HT-29 (cell line): ENCODE results near the gene LTK. TPM values are rescaled to one million over a fixed set of nuclear protein-coding genes. Genes with fewer than 3 reads are reported as not detected.

Source experiments
- DNase-seq: peaks from one replicate; pipeline ENCODE4 v3.0.0-alpha.2; 2015; ENCODE audit warnings: low spot score
- total RNA-seq: library from RNA; depleted of rRNA; stranded (reverse); fragments of >200 nt; shearing (Covaris generic); gene quantifications from 2 replicates; pipeline ENCODE4 v1.2.3, GENCODE V29; 2014

Gene LTK
- total RNA-seq, 1 experiment from 2014 or later, result 0.05 TPM

DNA sequence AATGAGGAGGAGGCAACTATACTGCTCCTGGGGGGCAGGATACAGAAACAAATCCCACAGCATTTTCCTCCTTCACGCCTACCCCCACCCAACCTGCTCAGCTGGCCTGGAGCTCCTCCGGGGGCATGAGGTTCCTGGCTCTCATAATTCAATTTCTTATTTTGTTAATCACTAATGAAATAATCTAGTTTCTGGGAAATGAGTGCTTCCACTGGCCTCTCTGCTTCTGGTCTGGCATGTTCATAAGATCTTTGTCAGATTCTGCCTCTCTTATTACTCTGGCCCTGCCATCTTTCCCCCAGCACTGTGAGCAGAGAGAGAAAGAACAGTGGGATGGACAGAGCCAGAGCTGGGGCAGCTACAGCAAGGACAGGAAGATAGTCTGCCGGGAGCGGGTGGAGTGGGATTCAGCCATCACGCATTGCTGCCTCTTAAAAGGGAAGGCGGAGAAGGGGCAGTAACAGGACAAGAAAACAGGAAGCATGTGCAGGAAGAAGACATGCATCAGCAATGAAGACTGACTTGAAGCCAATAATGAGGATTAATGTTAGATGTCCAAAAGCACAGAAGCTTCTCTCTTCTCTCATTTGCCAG, 16.8 kb upstream of the LTK start:
- no peak for DNase-seq

DNA sequence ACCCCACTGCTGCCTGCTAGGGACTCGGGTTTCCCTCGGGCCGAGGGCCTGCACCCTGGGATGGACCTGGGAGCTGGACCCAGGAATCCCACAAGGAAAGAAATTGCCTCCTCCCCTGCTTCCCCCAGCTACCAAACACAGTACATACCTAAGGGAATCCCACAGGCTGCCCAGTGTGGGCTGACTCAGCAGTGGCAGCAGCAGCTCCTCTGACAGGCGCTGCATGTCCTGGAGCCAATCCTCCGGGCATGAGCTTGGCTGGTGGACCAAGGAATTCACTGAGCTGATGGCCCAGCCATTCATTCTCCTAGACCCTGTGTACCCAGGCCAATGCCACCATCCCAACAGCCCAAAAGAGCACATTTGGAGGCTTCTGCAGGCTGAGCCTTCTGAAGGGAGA, 9.5 kb upstream of the LTK start:
- no peak for DNase-seq

DNA sequence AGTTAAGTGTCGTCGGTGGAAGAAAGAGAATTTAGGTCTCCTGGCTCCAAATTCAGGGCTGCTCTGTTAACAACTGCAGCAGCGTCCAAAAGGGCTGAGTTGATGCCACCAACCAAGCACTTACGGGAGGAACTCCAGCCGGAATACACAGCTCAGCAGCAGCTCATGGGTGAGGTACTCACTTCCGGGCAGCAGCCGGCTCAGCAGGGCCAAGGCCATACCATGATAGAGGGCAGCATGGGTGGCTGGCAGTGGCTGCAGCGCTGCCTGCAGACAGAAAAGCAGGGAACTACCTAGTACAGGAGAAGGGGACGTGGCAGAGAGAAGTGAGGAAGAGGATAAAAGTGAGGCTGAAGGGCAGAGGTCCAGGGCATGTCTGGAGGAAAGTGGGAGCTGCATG, 8.0 kb upstream of the LTK start:
- no peak for DNase-seq

DNA sequence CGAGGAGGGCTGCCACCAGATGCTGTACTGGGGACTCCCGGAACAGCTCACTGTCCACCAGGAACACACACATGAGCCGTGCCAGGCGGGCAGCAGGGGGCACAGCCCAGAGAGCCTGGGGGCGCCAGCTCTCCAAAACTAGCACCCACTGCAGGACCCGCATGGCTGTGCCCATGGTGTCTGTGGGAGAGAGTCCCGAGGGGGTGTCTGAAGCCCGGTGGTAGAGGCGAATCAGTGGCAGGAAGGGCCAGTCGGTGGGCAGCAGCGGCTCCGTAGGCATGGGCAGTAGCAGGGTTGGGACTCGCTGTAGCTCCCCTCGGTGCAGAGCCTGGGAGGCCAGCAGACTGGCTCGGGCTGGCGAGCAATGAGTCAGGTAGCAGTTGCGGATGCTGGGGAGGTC, 7.0 kb upstream of the LTK start:
- DNase-seq, result no peak

DNA sequence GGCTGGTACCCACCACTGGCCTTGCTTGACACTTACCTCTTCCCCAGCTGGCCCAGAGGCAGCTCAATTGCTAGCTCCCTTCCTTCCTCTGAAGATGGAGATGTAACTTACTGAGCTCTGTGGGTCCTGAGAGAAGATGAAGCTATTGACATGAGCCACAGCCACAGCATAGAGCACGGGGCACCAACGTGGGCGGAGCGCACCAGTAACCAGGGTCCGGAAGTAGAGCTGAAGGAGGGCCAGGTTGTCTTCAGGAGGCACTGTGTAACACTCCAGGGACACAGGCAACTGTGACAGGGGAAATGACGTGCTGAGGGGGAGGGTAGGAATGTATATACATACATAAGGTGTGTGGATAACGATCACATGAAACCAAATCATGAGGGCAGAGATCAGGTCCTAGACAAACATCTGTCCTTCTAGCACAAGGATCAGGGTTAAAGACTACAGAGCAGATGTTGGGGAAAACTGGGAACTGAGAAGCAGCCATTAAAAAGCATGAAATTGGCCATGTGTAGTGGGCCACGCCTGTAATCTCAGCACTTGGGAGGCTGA, 4.3 kb upstream of the LTK start:
- no peak for DNase-seq

DNA sequence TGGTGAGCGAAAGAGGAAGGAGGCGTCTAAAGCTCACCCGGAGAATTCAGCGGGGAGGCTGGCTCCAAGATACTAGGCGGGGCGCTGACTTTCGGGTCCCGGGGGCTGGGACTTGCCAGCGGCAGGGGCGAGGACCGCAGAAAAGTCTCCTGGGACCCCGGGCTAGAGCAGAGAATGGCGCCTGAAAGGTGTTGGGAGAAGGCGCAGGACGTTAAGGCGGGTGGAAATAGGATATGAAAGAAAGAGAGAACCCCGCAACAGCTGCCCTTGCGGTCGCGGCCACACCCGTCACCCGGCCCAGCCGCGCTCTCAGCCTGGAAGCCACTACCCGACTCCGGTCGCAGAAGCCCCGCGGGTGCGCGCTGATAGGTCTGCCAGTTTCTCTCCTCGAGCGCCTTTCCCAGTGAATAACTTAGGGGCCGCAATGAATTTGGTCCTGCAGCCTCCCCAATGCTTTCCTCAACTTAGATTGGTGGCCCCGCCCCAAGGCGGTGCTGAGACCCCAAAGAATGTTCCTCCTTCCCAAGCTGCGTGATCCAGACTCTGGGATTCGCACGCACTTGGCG, 604 bp downstream of the LTK start:
- no peak for DNase-seq

DNA sequence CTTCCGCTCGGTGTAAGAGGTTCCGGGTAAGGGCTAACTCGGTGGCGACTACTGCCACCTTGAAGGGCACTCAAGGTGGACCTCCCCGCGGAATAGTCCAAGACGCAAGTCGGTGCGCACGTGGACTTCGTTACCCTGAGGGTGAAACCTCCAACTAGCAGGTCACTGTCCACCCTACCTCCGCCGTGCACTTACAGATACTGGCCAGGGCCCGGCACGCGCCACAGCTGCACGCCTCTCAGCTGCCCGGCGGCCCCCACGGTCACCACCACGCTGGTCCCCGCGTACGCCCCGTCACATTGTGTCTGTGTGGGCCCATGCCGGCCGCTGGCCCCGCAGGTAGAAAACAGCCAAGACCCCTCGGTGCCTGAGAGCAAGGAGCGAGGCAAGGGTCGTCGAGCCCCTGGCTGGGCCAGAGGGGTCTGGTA, 1.1 kb downstream of the LTK start:
- no peak for DNase-seq

DNA sequence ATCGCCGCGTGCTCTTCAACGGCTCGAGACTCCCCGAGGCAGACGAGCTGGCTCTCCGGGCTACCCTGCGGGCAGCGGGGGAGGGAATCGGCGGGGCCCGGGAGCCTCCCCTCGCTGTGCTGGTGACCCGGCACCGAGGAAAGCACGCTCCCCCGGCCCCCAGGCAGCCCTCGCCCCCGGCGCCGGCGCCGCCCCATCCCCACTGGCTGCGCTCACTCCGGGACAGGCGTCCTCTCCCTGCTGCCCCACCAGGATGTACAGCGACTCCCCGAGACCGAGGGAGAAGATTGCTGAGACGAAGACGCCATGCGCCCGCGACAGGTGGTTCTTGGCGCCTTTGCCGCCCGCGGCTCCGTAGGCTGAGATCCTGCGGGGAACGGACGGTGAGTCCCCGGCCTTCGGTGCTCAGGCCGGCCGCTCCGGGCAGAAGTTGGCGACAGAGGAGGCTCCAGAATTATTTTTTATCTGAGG, 1.7 kb downstream of the LTK start:
- DNase-seq, result no peak

DNA sequence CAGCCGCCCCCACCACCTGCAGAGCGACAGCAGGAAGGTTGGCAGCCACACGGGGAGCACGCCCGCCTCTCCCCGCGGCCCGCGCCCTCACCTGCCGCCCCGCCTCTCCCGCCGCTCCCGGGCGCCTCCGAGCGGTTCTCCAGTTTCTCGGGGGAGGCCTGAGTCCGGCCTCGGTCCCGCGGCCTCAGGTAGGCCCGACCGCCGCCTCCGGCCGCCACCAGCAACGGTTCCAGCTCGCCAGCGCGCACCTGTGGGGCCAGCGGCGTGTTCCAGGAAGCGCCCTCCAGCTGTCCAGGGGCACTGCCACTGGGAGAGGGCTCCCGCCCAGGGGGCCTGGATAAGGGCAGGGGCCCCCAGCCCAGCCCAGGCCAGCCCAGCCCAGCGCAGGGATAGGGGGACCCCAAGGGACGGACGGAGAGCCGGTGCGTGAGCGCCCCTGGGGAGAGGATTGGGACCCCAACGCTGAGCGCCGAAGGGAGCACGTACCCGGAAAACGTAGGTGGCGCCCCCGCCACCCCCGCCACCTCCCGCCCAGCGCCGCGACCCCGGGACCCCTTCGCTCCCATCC, 2.2 kb downstream of the LTK start:
- DNase-seq, result no peak

DNA sequence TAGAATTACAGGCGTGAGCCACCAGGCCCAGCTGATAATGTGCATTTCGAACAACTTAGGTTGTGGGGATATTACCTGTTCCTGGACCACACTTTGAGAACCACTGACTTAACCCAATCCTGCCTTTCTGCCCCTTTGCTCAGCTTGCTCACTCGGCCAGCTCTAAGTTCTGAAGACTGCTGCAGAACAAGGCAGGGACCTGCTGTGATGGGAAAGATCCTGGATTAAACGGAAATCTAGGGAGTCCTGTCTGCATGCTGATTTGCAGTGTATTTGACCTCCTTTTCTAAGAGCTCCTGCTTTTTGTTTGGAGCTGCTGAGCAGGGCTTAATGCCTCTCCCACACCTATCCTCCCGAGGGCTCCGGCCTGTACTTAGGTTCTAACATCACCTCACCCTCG, 2.9 kb downstream of the LTK start:
- DNase-seq, result no peak

DNA sequence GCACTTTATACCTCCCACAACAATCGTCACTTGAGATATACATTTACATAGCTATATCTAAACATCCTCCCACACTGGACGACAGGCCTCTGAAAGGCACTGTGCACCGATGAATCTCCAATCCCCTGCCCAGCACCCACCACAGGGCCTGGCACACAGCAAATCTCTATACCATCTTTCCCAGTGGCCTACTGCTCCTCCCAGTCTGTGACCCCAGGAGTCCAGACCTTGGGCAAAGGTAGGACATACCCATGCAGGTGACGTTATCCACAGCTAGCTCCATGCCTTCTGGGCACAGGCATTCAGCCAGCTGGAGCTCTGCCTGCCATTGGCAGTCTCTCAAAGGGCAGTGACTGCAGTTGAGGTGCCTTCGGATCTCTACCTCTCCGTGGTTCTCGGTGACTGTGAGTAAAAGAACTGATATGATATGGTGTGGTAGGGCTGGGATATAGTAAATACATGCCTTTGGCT, 5.8 kb downstream of the LTK start:
- DNase-seq, result peak; percentile 38

DNA sequence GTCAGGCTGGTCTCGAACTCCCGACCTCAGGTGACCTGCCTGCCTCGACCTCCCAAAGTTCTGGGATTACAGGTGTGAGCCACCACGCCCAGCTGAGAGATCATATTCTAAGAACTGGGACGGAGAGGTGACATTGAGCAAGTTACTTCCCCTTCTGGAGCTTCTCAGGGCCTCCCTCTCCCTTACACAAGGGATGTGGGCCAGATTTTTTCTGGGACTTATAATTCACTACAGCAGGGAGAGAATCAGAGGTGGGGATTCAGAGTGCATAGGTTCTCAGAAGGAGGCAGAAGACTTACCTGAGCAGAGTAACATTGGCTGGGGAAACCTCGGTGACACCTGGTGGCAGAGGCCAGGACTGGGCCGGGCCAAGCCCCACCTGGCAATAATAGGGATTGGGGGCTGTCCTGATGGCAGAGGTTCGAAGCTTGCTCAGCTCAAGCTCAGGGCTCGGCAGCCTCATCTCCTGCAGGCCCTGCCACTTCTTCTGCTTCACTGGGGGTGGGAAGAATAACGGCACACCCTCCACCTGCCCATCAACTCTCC, 6.8 kb downstream of the LTK start:
- peak; percentile 48 for DNase-seq

DNA sequence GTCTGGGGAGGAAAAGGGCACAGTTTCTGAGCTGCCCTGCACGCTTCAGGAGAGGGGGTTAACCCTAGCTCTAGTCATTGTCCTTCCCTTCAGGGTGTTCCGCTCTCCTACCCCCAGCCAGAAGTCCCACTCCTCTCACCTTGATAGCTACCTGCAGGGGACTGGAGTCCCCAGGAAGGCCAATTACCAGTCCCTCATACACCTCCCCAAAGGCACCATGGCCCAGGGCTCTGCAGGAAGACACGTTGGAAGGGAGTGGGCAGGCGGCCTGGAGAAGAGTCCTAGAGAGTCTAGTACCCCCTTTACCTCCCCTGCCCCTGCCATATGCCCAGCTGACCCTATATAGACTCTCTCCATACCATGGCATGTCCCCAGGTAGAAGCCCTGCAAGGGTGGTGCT, 7.9 kb downstream of the LTK start:
- no peak for DNase-seq

DNA sequence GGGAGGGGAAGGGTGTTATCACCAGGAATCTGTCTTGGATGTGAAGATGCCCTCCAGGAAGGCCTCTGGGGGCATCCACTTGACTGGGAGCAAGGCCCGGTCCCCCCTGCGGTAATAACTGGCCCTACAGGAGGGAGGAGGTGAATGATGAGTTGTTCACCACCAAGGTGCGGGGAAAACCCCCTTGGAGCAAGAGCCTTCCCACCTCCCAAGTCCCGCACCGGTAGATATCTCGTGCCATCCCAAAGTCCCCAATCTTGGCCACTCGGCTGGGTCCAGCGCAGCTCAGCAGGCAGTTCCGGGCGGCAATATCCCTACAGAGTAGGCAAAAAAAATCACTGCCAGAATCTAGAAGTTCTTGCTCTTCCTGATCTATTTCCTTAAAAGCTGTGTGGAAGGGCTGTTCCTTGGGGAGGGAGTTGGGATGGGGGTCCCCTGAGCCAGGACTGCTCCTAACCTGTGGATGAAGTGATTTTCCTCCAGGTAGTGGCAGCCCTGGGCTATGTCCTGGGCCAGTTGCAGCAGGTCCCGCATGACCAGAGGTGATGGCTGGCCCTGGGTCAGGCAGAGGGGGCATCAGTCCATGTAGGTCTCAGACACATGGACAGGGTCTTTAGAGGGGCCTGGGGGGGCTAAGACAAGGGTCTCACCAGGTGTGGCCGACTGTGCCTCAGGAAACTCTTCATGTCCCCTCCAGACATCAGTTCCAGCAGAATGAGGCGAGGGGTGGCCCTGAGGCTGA, 8.7 kb downstream of the LTK start:
- DNase-seq, result no peak

DNA sequence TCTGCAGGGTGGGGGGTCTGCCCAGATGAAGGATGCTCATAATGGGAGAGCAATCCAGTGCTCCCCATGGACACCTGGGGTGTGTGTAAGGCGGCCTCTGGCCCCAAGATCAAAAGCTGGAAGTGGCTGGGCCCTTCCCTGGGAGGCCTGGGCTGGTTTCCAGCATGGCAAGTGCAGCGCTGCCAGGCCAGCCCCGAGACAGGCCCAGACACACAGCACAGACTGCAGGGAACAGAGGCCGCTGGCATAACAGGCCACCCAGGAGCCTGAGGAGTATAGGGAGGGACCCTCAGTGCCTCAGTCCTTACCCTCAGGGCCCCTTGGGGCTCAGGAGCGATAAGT, 10.0 kb downstream of the LTK start:
- DNase-seq, result no peak

DNA sequence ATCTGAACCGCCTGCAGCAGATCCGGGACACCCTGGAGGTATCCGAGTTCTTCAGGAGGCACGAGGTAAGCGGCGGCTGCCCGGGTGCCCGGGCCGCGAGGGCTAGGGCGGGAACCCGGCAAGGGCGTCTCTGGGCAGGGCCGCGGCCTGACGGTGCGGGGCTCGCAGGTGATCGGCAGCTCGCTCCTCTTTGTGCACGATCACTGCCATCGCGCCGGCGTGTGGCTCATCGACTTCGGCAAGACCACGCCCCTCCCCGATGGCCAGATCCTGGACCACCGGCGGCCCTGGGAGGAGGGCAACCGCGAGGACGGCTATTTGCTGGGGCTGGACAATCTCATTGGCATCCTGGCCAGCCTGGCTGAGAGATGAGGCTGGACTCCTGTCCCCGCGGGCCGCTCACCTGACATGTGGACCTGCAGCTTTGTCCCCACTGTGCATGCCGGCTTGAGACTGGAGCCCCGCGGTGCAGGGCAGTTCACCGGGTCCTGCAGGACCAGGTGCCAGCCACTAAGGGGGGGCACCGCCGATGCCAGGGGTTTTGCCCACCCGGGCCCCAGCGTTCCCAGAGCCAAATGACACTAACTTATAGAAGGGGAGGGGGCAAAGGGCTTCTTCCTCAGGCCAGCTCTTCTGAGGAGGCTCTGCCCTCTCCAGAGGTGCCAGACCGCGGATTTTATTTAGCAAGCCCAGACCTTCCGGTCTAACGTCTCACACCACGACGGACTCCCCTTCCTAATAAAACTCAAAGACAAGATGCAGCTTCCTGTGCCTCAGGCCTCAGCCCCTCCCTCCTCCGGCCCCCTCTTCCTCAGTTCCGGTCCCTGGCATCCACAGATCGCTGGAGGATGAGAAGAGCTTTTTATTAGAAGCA, 10.6 kb downstream of the LTK start:
- no peak for DNase-seq

DNA sequence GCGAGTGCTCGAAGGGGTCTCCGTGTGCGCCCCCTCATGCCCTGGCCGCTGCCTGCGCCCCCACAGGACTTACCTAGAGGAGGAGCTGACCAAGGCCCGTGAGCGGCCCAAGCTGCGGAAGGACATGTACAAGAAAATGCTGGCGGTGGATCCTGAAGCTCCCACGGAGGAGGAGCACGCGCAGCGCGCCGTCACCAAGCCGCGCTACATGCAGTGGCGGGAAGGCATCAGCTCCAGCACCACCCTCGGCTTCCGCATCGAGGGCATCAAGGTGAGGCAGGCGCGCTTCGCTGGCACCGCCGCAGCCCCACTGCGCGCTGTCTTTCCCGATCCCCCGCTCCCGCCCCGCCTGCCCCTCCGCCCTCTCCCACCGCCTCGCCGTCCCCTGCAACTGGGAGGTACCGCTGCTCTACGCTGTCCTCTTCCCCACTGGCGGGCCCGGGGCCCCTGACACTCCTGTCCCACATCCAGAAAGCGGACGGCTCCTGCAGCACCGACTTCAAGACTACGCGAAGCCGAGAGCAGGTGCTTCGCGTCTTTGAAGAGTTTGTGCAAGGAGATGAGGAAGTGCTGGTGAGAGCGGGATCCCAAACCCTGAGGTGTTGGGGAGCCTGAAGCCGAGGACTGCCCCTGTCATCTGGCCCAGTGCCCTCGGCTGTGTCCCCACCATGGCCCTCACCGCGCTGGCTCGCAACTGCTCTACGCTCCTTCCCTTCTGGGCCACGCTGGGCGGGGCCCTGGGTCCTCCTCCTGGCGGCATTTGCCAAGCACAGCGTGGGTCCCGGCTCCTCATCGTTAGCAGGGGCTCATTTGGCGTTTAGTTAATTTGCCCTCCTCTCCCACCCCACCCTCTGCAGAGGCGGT, 11.5 kb downstream of the LTK start:
- DNase-seq, result no peak

DNA sequence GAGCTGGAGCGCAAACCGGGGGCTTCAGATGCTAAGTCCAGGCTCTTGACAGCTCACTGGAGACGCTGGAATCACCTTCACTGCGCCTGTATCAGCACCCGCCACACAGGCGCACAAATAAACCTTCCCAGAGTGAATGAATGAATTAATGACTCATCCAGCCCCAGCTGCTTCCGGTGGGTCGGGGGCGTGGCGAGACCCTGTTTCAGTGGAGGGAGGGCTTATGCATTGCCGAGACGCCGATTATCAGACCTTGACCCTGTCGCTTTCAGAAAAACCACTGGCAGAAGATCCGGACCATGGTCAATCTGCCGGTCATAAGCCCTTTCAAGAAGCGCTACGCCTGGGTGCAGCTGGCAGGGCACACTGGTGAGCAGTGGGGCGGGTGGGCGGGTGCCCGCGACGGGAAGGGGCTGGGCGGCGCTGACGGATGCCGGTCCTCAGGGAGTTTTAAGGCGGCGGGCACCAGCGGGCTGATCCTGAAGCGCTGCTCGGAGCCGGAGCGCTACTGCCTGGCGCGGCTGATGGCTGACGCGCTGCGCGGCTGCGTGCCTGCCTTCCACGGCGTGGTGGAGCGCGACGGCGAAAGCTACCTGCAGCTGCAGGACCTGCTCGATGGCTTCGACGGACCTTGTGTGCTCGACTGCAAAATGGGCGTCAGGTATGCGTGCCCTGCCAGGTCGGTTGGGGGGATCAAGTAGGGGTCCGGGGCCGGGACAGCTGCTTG, 12.3 kb downstream of the LTK start:
- no peak for DNase-seq

DNA sequence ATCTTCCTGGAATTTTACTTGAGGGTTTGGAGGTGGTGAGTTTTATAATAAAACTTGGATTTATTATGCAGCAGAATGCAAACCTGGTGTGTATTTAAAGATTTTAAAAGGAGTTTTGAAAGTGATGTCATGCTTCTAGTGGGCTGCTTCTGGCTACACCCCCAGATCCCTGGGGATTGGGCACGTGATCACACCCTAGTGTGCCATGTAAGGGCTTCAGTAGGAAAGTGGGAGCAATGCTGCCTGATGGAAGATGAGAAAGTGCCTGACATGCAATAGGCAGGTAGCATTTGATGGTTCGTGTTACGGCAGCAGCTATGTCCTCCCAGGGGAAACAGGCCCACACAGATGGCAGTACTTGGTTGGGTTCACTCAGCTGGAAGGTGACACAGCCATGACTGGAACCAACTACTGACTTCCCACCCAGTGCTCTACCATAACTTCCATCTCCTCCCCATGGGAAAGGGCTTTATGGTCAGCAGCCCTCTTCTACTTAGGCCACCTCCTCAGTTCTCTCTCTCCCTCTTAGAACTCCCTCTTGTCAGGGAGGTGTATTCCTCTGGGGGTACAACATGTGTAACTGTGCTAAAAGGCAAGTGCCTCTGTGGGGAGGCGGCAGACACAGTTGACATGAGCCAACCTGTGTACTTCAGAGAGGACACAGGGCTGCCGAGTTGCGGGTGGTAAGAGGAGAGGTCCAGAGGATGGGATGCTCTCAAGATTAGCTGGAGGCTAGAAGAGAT, 14.3 kb downstream of the LTK start:
- no peak for DNase-seq
